ENCODE results near the gene ADCY5. TPM values are rescaled to one million over a fixed set of nuclear protein-coding genes. Genes with fewer than 3 reads are reported as not detected.

ADCY5 gene
- total RNA-seq, 1 donor, result under 0.01 TPM

- TF ChIP-seq CTCF (IDR thresholded peaks at IDR 0.05; ENCODE audit: insufficient read depth, low read length), result no peak
- H3K4me3 ChIP-seq (ENCODE audit: low read depth, low read length), result no peak overlapping the region
- DNase-seq (ENCODE audit: low read depth), result no peak
Measured at GRCh38 chr3:123378409-123378915, 70.4 kb downstream of the ADCY5 start.

GRCh38 chr3:123377243-123377740 is 71.6 kb downstream of the ADCY5 start:
- no peak for DNase-seq (ENCODE audit: low read depth)

GRCh38 chr3:123376451-123377242 is 72.2 kb downstream of the ADCY5 start:
- no peak for TF ChIP-seq CTCF (IDR thresholded peaks at IDR 0.05; ENCODE audit: insufficient read depth, low read length)
- no peak overlapping the region for H3K4me3 ChIP-seq (ENCODE audit: low read depth, low read length)
- DNase-seq (ENCODE audit: low read depth), result no peak

More at GRCh38 chr3:123377243-123377740, 71.6 kb downstream of the ADCY5 start:
- H3K4me3 ChIP-seq (ENCODE audit: low read depth, low read length), result no peak overlapping the region
- TF ChIP-seq CTCF (IDR thresholded peaks at IDR 0.05; ENCODE audit: insufficient read depth, low read length), result no peak

- TF ChIP-seq CTCF (IDR thresholded peaks at IDR 0.05; ENCODE audit: insufficient read depth, low read length), result no peak
- H3K4me3 ChIP-seq (ENCODE audit: low read depth, low read length), result no peak overlapping the region
Measured at GRCh38 chr3:123375014-123375940, 73.6 kb downstream of the ADCY5 start.

GRCh38 chr3:123374016-123374415 is 74.9 kb downstream of the ADCY5 start:
- no peak overlapping the region for H3K4me3 ChIP-seq (ENCODE audit: low read depth, low read length)
- DNase-seq (ENCODE audit: low read depth), result no peak
- TF ChIP-seq CTCF (IDR thresholded peaks at IDR 0.05; ENCODE audit: insufficient read depth, low read length), result no peak

More at GRCh38 chr3:123375014-123375940, 73.6 kb downstream of the ADCY5 start:
- DNase-seq (ENCODE audit: low read depth), result no peak

GRCh38 chr3:123373474-123373987 is 75.4 kb downstream of the ADCY5 start:
- no peak for TF ChIP-seq CTCF (IDR thresholded peaks at IDR 0.05; ENCODE audit: insufficient read depth, low read length)
- no peak for DNase-seq (ENCODE audit: low read depth)
- no peak overlapping the region for H3K4me3 ChIP-seq (ENCODE audit: low read depth, low read length)

Measured in fibroblast of the aortic adventitia (primary cell).